CD4-positive, alpha-beta T cell treated with Interleukin-12 subunit alpha and Interleukin-12 subunit beta, for 1 hour (primary cell): ENCODE data around the gene WDR5B.
"Not testable (repeated sequence)": the region's sequence is repeated elsewhere in the genome, so short reads cannot be mapped to it uniquely, and the experiment has no call there.

Experiments
- DNase-seq: peaks from one replicate; pipeline ENCODE4 v3.0.0-alpha.2; 2020

Gene WDR5B

GRCh38 chr3:122415762-122416654 lies at the start of gene WDR5B:
Gene WDR5B (minus strand): TSS chr3:122416062. CDS start chr3:122415528, 534 bp downstream.
- DNase-seq = peak; percentile 98

GRCh38 chr3:122464659-122465058 lies 48.8 kb upstream of the WDR5B start:
- DNase-seq = no peak

GRCh38 chr3:122462406-122462805 lies 46.5 kb upstream of the WDR5B start:
- DNase-seq = no peak

- DNase-seq = no peak
Measured at GRCh38 chr3:122461806-122462205, 45.9 kb upstream of the WDR5B start.

GRCh38 chr3:122458992-122459391 lies 43.1 kb upstream of the WDR5B start:
- no peak for DNase-seq

GRCh38 chr3:122457706-122458105 lies 41.8 kb upstream of the WDR5B start:
- DNase-seq = no peak

- DNase-seq = no peak
Measured at GRCh38 chr3:122456074-122456473, 40.2 kb upstream of the WDR5B start.

- DNase-seq = no peak
Measured at GRCh38 chr3:122451371-122451770, 35.5 kb upstream of the WDR5B start.

- not testable (repeated sequence) for DNase-seq
Measured at GRCh38 chr3:122448218-122448617, 32.4 kb upstream of the WDR5B start.

GRCh38 chr3:122444491-122444887 lies 28.6 kb upstream of the WDR5B start:
- DNase-seq = not testable (repeated sequence)

GRCh38 chr3:122443762-122444490 lies 28.1 kb upstream of the WDR5B start:
- not testable (repeated sequence) for DNase-seq

- no peak for DNase-seq
Measured at GRCh38 chr3:122443090-122443489, 27.2 kb upstream of the WDR5B start.

GRCh38 chr3:122435950-122436349 lies 20.1 kb upstream of the WDR5B start:
- DNase-seq = no peak

- no peak for DNase-seq
Measured at GRCh38 chr3:122430371-122430770, 14.5 kb upstream of the WDR5B start.

GRCh38 chr3:122427857-122428471 lies 12.1 kb upstream of the WDR5B start:
- no peak for DNase-seq

- no peak for DNase-seq
Measured at GRCh38 chr3:122421836-122422235, 6.0 kb upstream of the WDR5B start.

GRCh38 chr3:122421101-122421500 lies 5.2 kb upstream of the WDR5B start:
- DNase-seq = no peak

- no peak for DNase-seq
Measured at GRCh38 chr3:122416966-122417365, 1.1 kb upstream of the WDR5B start.

GRCh38 chr3:122415104-122415744 lies 638 bp downstream of the WDR5B start:
- peak; percentile 66 for DNase-seq

GRCh38 chr3:122414391-122414790 lies 1.5 kb downstream of the WDR5B start:
- DNase-seq = no peak

- DNase-seq = no peak
Measured at GRCh38 chr3:122410639-122411038, 5.2 kb downstream of the WDR5B start.

GRCh38 chr3:122410111-122410510 lies 5.8 kb downstream of the WDR5B start:
- no peak for DNase-seq

- DNase-seq = no peak
Measured at GRCh38 chr3:122409446-122409845, 6.4 kb downstream of the WDR5B start.
